ENCODE data around the gene TWF2. TPM values are rescaled to one million over a fixed set of nuclear protein-coding genes. Genes with fewer than 3 reads are reported as not detected.

The TWF2 gene
- 78.8 and 87.5 TPM in 2 replicates for total RNA-seq

GRCh38 chr3:52238761-52239701 lies at the start of gene TWF2:
TWF2 (minus strand) TSS chr3:52239158; CDS start chr3:52239016, 142 bp downstream.

GRCh38 chr3:52278510-52279069 lies 39.6 kb upstream of the TWF2 start, which contains the start of gene WDR82:
WDR82 (minus strand) TSS chr3:52278649; CDS start chr3:52278361, 288 bp downstream.

GRCh38 chr3:52245322-52246263 lies 6.6 kb upstream of the TWF2 start, which contains the start of gene PPM1M:
PPM1M (plus strand) TSS chr3:52245759; CDS start chr3:52245825, 66 bp downstream.

GRCh38 chr3:52225452-52226228 lies 13.3 kb downstream of the TWF2 start, which contains the start of gene TLR9:
TLR9 (minus strand) TSS chr3:52225645; CDS start chr3:52225529, 116 bp downstream.

GRCh38 chr3:52197842-52198625 lies 40.9 kb downstream of the TWF2 start, which contains the start of gene ALAS1:
ALAS1 (plus strand) TSS chr3:52198160; CDS start chr3:52199242, 1,082 bp downstream.

Other genes starting within 250 kb of the TWF2 start
- gene RPL29, start 243.3 kb downstream of the TWF2 start, total RNA-seq = 896 and 1,003 TPM in 2 replicates
- 2.8 and 3.5 TPM in 2 replicates for gene DUSP7, start 182.6 kb downstream of the TWF2 start, total RNA-seq
- 2.6 and 5.4 TPM in 2 replicates for gene POC1A, start 84.7 kb downstream of the TWF2 start, total RNA-seq
- 27.3 and 28.2 TPM in 2 replicates for gene ALAS1, start 41.0 kb downstream of the TWF2 start, total RNA-seq
- gene TLR9, start 13.5 kb downstream of the TWF2 start, total RNA-seq = under 0.01 and 0.09 TPM in 2 replicates
- gene PPM1M, start 6.6 kb upstream of the TWF2 start, total RNA-seq = 27.0 and 38.6 TPM in 2 replicates
- 56.0 and 63.6 TPM in 2 replicates for gene WDR82, start 39.5 kb upstream of the TWF2 start, total RNA-seq
- 6.5 and 9.5 TPM in 2 replicates for gene GLYCTK, start 48.7 kb upstream of the TWF2 start, total RNA-seq
- 2.0 and 4.8 TPM in 2 replicates for gene DNAH1, start 77.2 kb upstream of the TWF2 start, total RNA-seq
- gene BAP1, start 170.8 kb upstream of the TWF2 start, total RNA-seq = 53.6 and 66.9 TPM in 2 replicates
- 3.5 and 4.4 TPM in 2 replicates for gene PHF7, start 171.5 kb upstream of the TWF2 start, total RNA-seq
- gene SEMA3G, start 205.9 kb upstream of the TWF2 start, total RNA-seq = 0.26 TPM in 1 of 2 replicates, not detected in the other
- gene TNNC1, start 214.9 kb upstream of the TWF2 start, total RNA-seq = 0.43 and 0.63 TPM in 2 replicates
- gene NISCH, start 216.4 kb upstream of the TWF2 start, total RNA-seq = 81.8 and 82.5 TPM in 2 replicates

All from bronchial smooth muscle cell (primary cell).